Choroid plexus epithelial cell (primary cell): ENCODE results near the gene RUNX1.

Experiments
- DNase-seq: peaks from one replicate; pipeline ENCODE4 v3.0.0-alpha.2; 2010; ENCODE audit warnings: low read depth
- H3K4me3 ChIP-seq: 2 replicates; pipeline ENCODE4 v1.5.1; 2011; ENCODE audit warnings: low read depth, mild to moderate bottlenecking, control low read depth, low read length, moderate library complexity
- CTCF ChIP-seq: conservative IDR thresholded peaks from 2 replicates; pipeline ENCODE4 v1.5.1; 2011; ENCODE audit warnings: low read depth, mild to moderate bottlenecking, control low read depth, inconsistent platforms, low read length, moderate library complexity

RUNX1 gene

GRCh38 chr21:34881421-34881820 lies 167.7 kb downstream of the RUNX1 start:
- TF ChIP-seq CTCF = no peak
- DNase-seq = peak; percentile 89
- H3K4me3 ChIP-seq = peak overlapping the region; percentile 34

GRCh38 chr21:34880401-34880800 lies 168.7 kb downstream of the RUNX1 start:
- no peak for DNase-seq
- no peak for TF ChIP-seq CTCF
- H3K4me3 ChIP-seq = no peak overlapping the region

- no peak overlapping the region for H3K4me3 ChIP-seq
- no peak for DNase-seq
Measured at GRCh38 chr21:34878940-34879339, 170.2 kb downstream of the RUNX1 start.

GRCh38 chr21:34878501-34878900 lies 170.6 kb downstream of the RUNX1 start:
- no peak for DNase-seq
- H3K4me3 ChIP-seq = no peak overlapping the region
- no peak for TF ChIP-seq CTCF

More at GRCh38 chr21:34878940-34879339, 170.2 kb downstream of the RUNX1 start:
- no peak for TF ChIP-seq CTCF

- no peak for DNase-seq
- TF ChIP-seq CTCF = no peak
- H3K4me3 ChIP-seq = no peak overlapping the region
Measured at GRCh38 chr21:34877485-34878128, 171.5 kb downstream of the RUNX1 start.

- no peak overlapping the region for H3K4me3 ChIP-seq
- no peak for DNase-seq
- no peak for TF ChIP-seq CTCF
Measured at GRCh38 chr21:34875830-34876229, 173.3 kb downstream of the RUNX1 start.
